ENCODE data around the gene UNC93A. TPM values are rescaled to one million over a fixed set of nuclear protein-coding genes. Genes with fewer than 3 reads are reported as not detected.
A peak's percentile ranks its signal among the peaks of the same experiment; 100 is the strongest.
"Not testable (repeated sequence)": the region's sequence is repeated elsewhere in the genome, so short reads cannot be mapped to it uniquely, and the experiment has no call there.

The UNC93A gene
- total RNA-seq, 1 donor from 2014 or later = 8.1 TPM

DNA sequence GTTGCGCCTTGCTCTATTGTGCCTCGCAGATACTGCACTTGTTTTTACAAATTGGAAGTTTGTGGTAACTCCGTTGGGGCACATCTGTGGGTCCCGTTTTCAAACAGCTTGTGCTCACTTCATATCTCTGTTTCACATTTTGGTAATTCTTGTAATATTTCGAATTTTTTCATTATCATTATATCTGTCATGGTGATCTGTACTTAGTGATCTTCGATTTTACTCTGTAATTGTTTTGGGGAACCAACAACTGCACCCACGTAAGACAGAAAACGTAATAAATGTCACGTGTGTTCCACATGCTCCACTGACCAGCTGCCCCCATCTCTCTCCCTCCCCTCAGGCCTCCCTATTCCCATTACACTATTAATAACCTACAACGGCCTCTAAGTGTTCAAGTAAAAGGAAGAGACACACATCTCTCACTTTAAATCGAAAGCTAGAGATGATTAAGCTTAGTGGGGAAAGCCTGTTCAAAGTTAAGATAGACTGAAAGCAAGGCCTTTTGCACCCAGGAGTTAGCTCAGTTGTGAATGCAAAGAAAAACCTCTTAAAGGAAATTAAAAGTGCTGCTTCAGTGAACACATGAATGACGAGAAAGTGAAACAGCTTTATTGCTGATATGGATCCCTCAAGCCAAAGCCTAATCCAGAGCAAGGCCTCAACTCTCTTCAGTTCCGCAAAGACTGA is 60.7 kb downstream of the UNC93A start:
- Mint-ChIP-seq H3K27me3 (peaks cover 6% of the 10 kb centered on the region), H3K36me3 (ENCODE audit: insufficient read depth) (peaks cover 6% of the 10 kb centered on the region), H3K4me3 (ENCODE audit: low read depth) (peak overlapping the region; percentile 66), H3K9me3 (ENCODE audit: low read depth) (peaks cover 14% of the 10 kb centered on the region), H3K27ac (peak overlapping the region; percentile 95), H3K4me1 (ENCODE audit: low read depth) (peaks cover 16% of the 10 kb centered on the region)
- DNase-seq (ENCODE audit: low spot score, unreplicated experiment) = no peak
- TF ChIP-seq, protein P1, sequence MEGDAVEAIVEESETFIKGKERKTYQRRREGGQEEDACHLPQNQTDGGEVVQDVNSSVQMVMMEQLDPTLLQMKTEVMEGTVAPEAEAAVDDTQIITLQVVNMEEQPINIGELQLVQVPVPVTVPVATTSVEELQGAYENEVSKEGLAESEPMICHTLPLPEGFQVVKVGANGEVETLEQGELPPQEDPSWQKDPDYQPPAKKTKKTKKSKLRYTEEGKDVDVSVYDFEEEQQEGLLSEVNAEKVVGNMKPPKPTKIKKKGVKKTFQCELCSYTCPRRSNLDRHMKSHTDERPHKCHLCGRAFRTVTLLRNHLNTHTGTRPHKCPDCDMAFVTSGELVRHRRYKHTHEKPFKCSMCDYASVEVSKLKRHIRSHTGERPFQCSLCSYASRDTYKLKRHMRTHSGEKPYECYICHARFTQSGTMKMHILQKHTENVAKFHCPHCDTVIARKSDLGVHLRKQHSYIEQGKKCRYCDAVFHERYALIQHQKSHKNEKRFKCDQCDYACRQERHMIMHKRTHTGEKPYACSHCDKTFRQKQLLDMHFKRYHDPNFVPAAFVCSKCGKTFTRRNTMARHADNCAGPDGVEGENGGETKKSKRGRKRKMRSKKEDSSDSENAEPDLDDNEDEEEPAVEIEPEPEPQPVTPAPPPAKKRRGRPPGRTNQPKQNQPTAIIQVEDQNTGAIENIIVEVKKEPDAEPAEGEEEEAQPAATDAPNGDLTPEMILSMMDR (IDR thresholded peaks at IDR 0.05; ENCODE audit: unreplicated experiment) = no peak

- DNase-seq (ENCODE audit: low spot score, unreplicated experiment) = no peak
- H3K36me3 Mint-ChIP-seq (ENCODE audit: insufficient read depth) = peaks cover 1% of the 10 kb centered on the region
- no peak overlapping the region for H3K27ac Mint-ChIP-seq
- TF ChIP-seq, protein P1 (IDR thresholded peaks at IDR 0.05; ENCODE audit: unreplicated experiment) = no peak
- no peaks in the 10 kb centered on the region for H3K27me3 Mint-ChIP-seq
- no peak overlapping the region for H3K4me3 Mint-ChIP-seq (ENCODE audit: low read depth)
- H3K4me1 Mint-ChIP-seq (ENCODE audit: low read depth) = peaks cover 5% of the 10 kb centered on the region
- peaks cover 6% of the 10 kb centered on the region for H3K9me3 Mint-ChIP-seq (ENCODE audit: low read depth)
These were observed 65.8 kb downstream of the UNC93A start for GRCh38 chr6:167356874-167357273.

- not testable (repeated sequence) for H3K9me3 Mint-ChIP-seq (ENCODE audit: low read depth); H3K27me3 Mint-ChIP-seq; DNase-seq (ENCODE audit: low spot score, unreplicated experiment); H3K4me3 Mint-ChIP-seq (ENCODE audit: low read depth); H3K36me3 Mint-ChIP-seq (ENCODE audit: insufficient read depth); H3K4me1 Mint-ChIP-seq (ENCODE audit: low read depth)
- peak overlapping the region; percentile 76 for H3K27ac Mint-ChIP-seq
These were observed 67.3 kb downstream of the UNC93A start for GRCh38 chr6:167358394-167358793.

DNA sequence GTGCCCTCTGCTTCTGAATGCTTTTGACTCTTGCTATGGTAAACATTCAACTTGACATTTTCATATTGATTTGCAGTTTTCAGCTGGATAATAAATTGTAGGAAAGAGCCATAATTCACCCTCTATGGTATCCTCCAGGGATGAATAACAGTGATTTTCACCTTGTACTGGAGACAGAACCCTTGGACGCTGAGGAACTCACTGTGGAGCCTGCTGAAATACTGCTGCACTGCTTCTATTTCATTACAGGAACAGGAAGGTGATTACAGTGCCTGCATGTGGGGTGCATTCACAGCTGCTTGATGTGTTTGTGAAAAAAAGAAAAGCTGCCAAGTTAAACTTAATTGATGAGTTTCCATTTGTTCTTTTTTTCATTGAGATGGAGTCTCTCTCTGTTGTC is 70.1 kb downstream of the UNC93A start:
- H3K4me3 Mint-ChIP-seq (ENCODE audit: low read depth); H3K27me3 Mint-ChIP-seq; H3K4me1 Mint-ChIP-seq (ENCODE audit: low read depth); H3K9me3 Mint-ChIP-seq (ENCODE audit: low read depth); DNase-seq (ENCODE audit: low spot score, unreplicated experiment); H3K36me3 Mint-ChIP-seq (ENCODE audit: insufficient read depth): not testable (repeated sequence)
- H3K27ac Mint-ChIP-seq = peak overlapping the region; percentile 4

Other genes with a start within 250 kb of the UNC93A start
- gene CCR6, start 168.2 kb upstream of the UNC93A start, total RNA-seq = not detected in 2 replicates
- gene GPR31, start 133.3 kb upstream of the UNC93A start, total RNA-seq = not detected in 2 replicates
- not detected in 2 replicates for gene TTLL2, start 33.8 kb downstream of the UNC93A start, total RNA-seq